Measurements from ENCODE around the gene LRRFIP1. TPM values are rescaled to one million over a fixed set of nuclear protein-coding genes. Genes with fewer than 3 reads are reported as not detected.

LRRFIP1 gene
- total and polyA plus RNA-seq, 2 of the 13 experiments (the other 11 are each of a cell fraction or from before 2014, with no cell fraction given) = 15.9 to 40.5 TPM

DNA sequence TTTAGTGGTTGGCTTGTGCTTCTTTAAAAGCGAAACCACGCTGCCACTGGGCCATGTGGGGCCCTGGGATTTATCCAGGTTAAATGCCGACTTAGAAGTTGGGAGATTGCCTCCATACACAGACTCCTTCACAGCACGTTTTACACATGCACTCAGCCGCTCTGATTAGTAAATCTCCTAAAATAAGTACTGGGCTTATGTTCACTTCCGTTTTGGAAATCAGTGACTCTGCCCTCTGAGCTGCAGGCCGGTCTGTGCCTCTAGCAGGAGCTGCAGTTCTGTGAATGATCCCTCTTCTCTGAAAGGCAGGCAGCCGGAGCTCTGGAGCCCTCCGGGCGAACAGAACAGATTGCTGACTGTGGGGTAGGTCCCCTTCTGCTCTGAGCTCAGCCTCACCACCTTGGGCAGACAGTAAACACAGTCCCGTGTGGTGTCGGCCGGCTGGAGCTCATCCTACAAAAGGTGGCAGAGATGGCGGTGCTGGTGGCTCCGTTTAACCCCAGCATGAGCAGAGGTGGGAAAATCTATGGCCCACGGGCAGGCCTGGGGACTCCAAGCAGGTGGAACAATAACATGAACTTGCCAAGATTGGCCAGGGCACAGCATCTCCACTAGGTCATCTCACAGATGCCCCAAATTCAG is 27.1 kb upstream of the LRRFIP1 start (continued):
- TF ChIP-seq, protein P1, sequence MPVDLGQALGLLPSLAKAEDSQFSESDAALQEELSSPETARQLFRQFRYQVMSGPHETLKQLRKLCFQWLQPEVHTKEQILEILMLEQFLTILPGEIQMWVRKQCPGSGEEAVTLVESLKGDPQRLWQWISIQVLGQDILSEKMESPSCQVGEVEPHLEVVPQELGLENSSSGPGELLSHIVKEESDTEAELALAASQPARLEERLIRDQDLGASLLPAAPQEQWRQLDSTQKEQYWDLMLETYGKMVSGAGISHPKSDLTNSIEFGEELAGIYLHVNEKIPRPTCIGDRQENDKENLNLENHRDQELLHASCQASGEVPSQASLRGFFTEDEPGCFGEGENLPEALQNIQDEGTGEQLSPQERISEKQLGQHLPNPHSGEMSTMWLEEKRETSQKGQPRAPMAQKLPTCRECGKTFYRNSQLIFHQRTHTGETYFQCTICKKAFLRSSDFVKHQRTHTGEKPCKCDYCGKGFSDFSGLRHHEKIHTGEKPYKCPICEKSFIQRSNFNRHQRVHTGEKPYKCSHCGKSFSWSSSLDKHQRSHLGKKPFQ (CRISPR knock-in tag; IDR thresholded peaks at IDR 0.05; ENCODE audit: insufficient replicate concordance) = peak; percentile 36
- TF ChIP-seq SOX5 (CRISPR knock-in tag; IDR thresholded peaks at IDR 0.05; ENCODE audit: borderline replicate concordance) (0 out of 2 replicates have a peak, but pooled peaks have one; percentile 29), BRCA1 (CRISPR knock-in tag; IDR thresholded peaks at IDR 0.05) (peak; percentile 34; the same call in 1 of the 2 replicates), SSRP1 (CRISPR knock-in tag; IDR thresholded peaks at IDR 0.05) (peak; percentile 36; the same call in 1 of the 2 replicates), ZNF761 (CRISPR knock-in tag; conservative IDR thresholded peaks at IDR 0.05) (0 out of 2 replicates have a peak, but pooled peaks have one; percentile 53), MEF2D (CRISPR knock-in tag; IDR thresholded peaks at IDR 0.05) (0 out of 2 replicates have a peak, but pooled peaks have one; percentile 13), PCBP2 (optimal IDR thresholded peaks at IDR 0.05; ENCODE audit: low read depth, low read length, poor library complexity, severe bottlenecking) (no peak), ZNF7 (CRISPR knock-in tag; IDR thresholded peaks at IDR 0.05) (peak; percentile 82), SOX13 (IDR thresholded peaks at IDR 0.05) (no peak), SOX13 (CRISPR knock-in tag; conservative IDR thresholded peaks at IDR 0.05 in 1 of 2, IDR thresholded peaks at IDR 0.05 in 1 of 2) (0 out of 4 replicates have a peak, but pooled peaks of 1 of the 2 experiments have one; percentile 5), POLR2G (IDR thresholded peaks at IDR 0.05; ENCODE audit: low read depth, low read length) (peak; percentile 75), ZFP82 (CRISPR knock-in tag; IDR thresholded peaks at IDR 0.05; ENCODE audit: borderline replicate concordance) (no peak), ZSCAN21 (CRISPR knock-in tag; IDR thresholded peaks at IDR 0.05; ENCODE audit: borderline replicate concordance) (peak; percentile 72; the same call in 1 of the 2 replicates), ZFP62 (CRISPR knock-in tag; IDR thresholded peaks at IDR 0.05) (0 out of 2 replicates have a peak, but pooled peaks have one; percentile 76), ZNF234 (CRISPR knock-in tag; conservative IDR thresholded peaks at IDR 0.05) (no peak), HMG20B (CRISPR knock-in tag; conservative IDR thresholded peaks at IDR 0.05) (peak; percentile 63), ASH2L (IDR thresholded peaks at IDR 0.05; ENCODE audit: insufficient read length, low read depth, low read length) (peak; percentile 24), PAF1 (CRISPR knock-in tag; IDR thresholded peaks at IDR 0.05) (no peak), ZNF709 (CRISPR knock-in tag; IDR thresholded peaks at IDR 0.05) (0 out of 2 replicates have a peak, but pooled peaks have one; percentile 46), ZIK1 (CRISPR knock-in tag; IDR thresholded peaks at IDR 0.05; ENCODE audit: borderline replicate concordance, low read depth) (0 out of 2 replicates have a peak, but pooled peaks have one; percentile 36), ZNF766 (CRISPR knock-in tag; IDR thresholded peaks at IDR 0.05; ENCODE audit: borderline replicate concordance) (0 out of 2 replicates have a peak, but pooled peaks have one; percentile 22), TBX2 (CRISPR knock-in tag; IDR thresholded peaks at IDR 0.05; ENCODE audit: borderline replicate concordance) (peak; percentile 32; the same call in 1 of the 2 replicates), GFI1 (CRISPR knock-in tag; IDR thresholded peaks at IDR 0.05; ENCODE audit: borderline replicate concordance) (peak; percentile 92), MED1 (CRISPR knock-in tag; IDR thresholded peaks at IDR 0.05) (peak; percentile 71)
- TF ChIP-seq, protein P2, sequence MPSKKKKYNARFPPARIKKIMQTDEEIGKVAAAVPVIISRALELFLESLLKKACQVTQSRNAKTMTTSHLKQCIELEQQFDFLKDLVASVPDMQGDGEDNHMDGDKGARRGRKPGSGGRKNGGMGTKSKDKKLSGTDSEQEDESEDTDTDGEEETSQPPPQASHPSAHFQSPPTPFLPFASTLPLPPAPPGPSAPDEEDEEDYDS (CRISPR knock-in tag; IDR thresholded peaks at IDR 0.05) = peak; percentile 65; the same call in 1 of the 2 replicates
- TF ChIP-seq, protein P3, sequence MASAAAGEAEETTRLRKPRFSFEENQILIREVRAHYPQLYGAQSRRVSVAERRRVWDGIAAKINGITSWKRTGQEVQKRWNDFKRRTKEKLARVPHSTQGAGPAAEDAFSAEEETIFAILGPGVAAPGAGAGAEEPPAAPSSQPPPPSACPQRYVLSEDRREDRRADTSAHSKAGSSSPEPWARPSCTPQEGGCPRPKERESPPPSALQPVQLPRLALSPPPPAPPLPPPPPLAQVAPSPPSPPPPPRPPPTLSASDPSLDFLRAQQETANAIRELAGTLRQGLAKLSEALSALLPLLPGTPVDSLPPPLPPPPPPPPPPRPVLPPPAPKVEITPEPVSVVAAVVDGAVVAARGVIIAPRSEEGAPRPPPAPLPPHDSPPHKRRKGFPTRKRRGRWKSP (CRISPR knock-in tag; IDR thresholded peaks at IDR 0.05) = no peak

Data from HepG2 (cell line).